HG02938 (cell line): Measurements from ENCODE around the gene CDC20.

ENCODE experiments used
- ATAC-seq: cut with Tn5 transposase; IDR thresholded peaks from one replicate; pipeline ENCODE4 v1.9.1; 2021; ENCODE audit warnings: mild to moderate bottlenecking, moderate library complexity; ENCODE audit not compliant: unreplicated experiment

Gene CDC20

DNA sequence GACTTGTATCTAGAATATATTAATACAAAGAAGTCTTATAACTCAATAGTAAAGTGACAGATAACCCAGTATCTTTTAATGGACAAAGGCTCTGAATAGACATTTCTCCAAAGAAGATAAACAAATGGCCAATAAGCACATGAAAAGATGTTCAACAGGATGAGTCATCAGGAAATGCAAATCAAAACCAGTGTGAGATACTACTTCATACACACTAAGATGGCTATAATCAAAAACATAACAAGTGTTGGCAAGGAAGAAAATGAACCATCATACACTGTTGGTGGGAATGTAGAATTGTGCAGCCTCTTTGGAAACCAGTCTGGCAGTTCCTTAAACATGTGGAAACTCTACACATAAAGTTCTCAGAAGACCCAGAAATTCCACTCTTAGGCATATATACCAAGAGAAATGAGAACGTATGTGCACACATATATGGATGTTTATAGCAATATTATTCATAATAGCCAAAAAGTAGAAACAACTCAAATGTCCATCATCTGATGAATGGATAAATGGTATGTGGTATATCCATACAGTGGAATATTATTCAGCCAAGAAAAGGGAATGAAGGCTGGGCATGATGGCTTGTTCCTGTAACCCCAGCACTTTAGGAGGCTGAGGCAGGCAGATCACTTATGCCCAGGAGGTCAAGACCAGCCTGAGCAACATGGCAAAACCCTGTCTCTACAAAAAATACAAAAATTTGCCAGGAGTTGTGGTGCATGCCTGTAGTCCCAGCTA lies 31.1 kb upstream of the CDC20 start:
- no peak for ATAC-seq

DNA sequence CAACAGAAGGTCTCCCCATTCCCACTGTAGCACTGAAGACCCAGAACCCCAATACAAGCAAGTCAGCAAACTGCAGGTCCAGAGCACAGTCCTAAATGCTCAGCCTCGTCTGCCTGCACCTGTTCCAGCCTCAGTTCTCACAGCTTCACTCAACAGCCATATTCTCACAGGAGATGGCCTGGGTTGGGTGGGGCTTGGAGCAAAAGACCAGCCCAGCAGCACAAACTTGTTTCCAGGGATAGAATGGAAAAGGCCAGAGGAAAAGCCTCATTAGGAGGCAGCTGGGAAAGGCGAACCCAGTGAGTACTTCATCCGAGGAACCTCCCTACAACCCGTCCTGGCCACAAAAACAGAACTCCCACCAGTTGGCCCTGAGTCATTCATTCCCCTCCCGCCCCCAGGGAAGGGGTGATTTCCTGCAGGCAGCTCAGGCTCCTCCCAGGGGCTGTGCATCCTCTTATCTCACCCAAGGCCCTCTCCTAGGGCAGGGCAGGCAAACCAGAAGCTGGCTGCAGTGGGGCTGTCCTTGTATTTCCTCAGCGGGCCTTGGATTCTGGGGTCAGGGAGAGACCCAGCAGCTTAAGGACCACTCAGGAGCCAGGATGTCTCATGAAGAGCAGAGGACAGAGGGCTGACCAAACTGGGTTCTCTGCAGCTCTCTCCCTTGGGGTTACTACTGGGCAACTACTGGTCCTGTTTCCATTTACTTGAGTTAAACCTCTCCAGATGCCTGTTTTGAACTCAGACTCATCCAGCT lies 28.6 kb upstream of the CDC20 start:
- ATAC-seq: no peak

DNA sequence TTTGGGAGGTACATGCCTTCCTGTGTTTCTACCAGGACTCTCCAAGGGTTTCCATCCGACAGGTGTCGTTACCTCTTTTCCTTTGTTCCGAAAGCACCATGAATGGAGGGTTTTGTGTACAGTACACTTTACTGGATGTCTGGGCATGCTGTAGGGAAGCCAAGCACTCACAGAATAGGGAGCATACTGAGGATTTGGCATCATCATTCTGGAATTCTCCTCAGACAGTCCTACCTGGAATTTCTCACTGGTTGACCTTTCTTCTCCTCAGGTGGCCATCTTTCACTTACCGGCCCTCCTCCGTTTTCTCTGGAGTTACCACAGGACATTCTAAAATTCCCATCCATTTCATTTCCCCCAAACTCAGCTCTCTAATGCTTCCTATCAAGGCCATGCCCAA lies 27.1 kb upstream of the CDC20 start:
- no peak for ATAC-seq

DNA sequence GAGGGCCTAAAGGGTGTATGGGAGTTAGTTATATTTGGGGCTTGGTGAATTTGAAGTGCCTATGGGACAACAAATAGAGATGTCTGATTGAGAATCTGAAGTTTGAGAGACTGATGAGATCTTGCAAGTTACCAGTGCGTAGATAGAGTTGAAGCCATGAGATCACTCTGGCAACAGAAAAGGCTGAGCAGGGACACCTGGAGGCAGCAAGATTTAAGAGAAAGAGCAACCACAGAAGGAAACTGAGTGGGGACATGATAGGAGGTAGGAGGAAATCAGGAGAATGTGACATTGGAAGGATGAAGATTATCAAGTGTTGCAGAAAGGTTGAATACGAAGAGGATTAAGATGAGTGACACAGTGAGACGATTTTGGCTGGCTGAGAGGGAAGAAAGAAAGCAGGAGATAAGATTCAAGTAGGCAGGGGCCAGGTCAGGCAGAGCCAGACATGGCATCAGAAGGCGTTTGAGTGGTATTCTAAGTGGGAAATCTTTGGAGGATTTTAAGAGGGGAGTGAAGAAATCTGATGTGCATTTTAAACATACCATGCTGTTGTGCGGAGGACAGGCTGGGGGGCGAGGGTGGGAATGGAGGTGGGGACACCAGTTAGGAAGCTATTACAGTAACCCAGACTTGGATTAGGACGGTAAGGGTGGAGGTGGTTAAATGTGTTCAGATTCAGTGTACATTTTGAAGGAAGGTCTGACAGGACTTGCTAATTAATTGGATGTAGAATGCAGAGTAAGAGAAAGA lies 24.2 kb upstream of the CDC20 start:
- ATAC-seq: no peak

DNA sequence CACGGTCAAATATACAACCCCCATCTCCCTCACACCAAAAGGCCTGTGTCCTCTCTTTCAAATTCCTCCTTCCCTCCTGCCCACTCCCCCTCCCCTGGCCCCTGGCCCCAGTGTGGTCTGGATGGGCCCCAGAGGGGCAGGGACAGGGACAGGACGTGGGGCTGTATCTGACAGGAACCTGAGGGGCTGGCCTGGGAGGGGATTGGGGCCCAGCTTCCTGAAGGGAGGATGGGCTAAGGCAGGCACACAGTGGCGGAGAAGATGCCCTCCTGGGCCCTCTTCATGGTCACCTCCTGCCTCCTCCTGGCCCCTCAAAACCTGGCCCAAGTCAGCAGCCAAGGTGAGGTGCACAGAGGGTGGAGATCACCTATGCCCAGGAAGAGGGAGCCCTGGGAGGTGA lies 21.2 kb upstream of the CDC20 start, which contains the start of gene MPL:
Gene MPL, plus strand, starts transcription at position 231 of the 400 bp plus-strand sequence. Its CDS starts 31 bp downstream, at position 262.
- ATAC-seq: no peak

DNA sequence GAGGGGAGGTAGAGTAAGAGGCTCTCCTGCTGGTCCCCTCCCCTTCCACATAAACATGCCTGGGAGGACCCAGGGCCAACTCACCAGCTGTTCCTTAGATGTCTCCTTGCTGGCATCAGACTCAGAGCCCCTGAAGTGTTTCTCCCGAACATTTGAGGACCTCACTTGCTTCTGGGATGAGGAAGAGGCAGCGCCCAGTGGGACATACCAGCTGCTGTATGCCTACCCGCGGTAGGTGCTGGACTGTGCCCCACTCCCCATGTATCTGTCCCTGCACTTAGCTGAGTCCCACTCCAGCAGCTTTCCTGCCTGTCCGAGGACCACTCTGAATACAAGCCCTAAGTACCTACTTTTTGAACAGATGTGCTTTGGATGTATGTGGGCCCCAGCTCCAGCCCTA lies 20.8 kb upstream of the CDC20 start:
- ATAC-seq: no peak

DNA sequence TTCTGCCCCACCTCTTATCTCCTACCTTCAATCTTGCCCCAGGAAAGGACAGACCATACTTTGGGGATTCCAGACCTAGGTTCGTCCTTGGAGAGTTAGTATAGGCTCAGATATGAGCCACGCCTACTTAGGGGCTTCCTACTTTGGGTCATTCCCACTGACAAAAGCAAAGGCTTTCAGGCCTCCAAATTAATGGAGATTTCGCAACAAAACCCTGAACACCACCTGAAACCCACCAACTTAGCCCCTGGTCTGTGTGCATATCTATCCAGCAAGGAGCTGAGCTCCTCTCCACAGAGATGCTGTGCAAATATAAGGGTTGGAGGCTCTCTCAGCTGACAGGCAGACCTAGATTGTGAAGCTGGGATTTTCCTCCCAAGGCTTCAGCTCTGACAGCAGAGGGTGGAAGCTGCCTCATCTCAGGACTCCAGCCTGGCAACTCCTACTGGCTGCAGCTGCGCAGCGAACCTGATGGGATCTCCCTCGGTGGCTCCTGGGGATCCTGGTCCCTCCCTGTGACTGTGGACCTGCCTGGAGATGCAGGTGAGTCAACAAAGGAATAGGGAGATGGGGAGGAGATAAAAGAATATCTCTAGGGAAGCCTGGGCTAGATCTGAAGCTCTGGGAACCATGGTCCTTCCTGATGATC lies 19.1 kb upstream of the CDC20 start:
- ATAC-seq: no peak

DNA sequence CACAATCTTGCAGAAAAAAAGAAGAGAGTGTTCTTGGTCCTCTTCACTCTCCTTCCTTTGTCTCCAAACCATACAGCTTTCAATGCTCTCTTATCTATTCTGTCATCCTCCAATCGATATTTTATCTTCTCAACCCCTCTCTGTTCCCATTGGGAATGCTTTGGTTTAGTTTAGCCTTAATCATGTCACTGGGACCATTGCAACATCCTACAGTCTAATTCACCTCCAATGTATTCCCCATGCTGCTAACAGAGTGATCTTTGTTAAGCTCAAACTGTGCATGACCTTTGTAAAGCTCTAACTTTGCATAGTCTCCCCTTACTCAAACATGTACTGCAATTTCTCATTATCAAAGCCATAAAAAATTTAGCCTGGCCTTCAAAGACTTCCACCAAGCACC lies 18.2 kb upstream of the CDC20 start:
- ATAC-seq: no peak

DNA sequence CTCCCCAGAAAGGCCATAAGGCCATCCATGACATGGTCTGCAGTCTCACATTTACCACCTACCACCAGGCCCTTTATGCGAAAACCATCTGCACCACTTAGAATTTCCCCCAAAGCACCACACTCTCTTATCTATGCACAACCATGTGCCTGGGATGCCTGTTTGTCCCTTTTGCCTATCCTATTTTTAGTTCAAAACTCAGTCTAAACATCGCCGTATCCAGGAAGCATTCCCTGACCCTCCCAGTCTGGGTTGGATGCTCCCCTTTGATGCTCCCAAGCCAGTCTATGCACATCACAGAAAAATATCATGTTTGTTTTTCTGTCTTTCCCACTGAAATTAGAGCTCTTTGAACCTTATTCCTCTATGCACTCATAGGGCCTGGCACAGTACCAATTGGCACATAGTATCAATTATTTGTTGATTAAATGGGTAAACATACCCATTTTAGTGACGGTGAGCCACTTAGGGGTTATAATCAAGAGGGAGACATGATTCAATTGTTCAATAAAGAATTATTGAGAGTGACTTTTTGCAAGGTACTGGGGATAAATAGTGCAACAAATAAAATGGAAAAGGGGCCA lies 14.4 kb upstream of the CDC20 start:
- no peak for ATAC-seq

DNA sequence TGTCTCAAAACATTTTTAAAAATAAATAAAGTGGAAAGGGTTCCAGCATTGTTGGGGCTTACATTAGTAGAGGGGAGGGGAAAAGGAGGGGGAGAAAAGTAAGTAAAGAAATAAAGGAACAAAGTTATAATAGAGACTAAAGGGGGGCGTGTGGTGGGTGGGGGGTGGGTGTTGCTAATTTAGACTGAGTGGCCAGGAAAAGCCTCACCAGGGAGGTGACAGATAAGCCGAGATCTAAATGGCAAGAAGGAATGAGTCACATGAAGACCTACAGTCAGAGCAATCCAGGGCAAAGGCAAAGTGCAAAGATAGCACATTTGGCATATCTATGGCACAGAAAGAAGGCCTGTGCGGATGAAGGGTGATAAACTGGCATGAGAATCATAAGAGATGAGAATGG lies 13.7 kb upstream of the CDC20 start:
- ATAC-seq: no peak

DNA sequence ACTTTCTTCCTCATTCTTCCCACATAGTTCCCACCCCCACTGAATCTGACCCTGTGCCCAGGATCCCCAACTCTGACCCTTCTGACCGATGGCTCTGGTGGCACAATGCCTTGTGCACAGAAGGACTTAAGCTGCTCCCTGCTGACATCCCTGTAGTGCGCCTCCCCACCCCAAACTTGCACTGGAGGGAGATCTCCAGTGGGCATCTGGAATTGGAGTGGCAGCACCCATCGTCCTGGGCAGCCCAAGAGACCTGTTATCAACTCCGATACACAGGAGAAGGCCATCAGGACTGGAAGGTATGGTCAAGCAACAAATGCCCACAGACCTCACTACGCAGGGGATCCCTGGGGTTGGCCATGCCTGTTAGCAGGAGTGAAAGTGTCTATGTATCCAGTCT lies 12.1 kb upstream of the CDC20 start:
- no peak for ATAC-seq

DNA sequence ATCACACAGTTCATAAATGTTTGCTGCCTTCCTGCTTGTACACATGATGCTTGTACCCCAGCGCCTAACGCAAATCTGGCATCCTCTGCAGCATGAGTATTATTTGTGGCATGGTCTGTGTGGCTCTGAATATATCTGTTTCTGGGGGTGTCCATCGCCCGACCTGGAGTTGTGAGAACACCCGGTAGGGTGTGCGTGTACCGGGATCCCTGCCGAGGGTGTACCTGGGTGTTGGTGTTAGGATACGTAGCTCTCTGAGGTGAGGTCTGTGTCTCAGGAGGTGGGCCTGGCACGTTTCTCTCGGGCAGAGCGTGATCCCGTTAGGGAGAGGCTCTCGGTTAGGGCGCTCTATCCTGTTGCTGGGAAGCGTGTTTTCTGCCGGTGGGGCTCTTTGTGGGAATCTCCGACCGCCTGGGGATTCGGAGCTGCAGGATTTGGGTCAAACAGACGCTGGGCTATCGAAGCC lies 10.4 kb upstream of the CDC20 start:
- no peak for ATAC-seq

DNA sequence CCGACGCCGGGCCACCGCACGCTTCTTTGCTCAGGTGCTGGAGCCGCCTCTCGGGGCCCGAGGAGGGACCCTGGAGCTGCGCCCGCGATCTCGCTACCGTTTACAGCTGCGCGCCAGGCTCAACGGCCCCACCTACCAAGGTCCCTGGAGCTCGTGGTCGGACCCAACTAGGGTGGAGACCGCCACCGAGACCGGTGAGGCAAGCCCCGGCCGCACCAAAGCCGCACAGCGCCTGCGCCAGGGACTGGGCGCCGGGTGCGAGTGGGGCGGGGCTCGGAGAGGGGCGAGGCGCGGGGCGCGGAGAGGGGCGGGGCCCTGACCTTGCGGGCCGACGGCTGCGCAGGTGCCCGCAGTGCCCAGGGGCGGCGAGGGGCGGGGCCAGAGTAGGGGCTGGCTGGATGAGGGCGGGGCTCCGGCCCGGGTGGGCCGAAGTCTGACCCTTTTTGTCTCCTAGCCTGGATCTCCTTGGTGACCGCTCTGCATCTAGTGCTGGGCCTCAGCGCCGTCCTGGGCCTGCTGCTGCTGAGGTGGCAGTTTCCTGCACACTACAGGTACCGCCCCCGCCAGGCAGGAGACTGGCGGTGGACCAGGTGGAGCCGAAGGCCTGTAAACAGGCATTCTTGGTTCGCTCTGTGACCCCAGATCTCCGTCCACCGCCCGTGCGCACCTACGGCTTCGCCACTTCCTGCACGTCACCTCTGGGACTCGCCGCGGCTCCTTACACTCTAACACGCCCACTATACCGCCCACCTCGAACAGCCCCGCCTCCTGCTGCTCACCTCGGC lies 9.8 kb upstream of the CDC20 start:
- ATAC-seq: no peak

DNA sequence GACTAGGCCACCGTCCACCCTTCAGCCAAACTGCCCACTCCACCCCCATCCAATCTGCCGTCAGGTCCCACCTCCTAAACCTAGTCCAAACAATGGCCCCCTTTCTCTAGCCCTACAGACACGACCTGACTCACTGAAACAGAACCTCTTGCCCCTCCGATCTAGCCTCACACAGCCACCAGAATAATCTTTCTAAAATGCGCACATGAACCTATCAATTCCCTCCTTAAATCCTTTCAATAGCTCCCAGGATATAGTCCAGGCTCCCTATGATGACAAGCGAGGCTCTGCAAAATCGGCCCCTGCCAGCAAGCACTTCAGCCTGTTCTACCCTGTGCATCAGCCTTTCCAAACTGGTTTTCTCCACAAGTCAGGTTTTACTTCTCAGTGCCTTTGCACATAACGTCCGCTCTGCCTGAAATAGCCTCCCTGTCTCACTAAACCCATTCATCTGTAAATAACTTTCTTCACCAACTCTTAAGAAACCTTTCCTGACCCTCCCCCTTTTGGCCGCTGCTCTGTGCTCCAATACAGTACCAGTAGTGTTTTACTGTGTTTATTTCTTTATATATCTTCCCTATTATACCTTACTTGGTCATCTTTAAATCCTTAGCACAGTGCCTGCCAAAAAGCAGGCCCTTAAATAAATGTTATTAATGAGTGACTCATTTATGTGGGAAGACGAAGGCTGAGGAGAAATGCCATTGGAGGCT lies 9.0 kb upstream of the CDC20 start:
- no peak for ATAC-seq

DNA sequence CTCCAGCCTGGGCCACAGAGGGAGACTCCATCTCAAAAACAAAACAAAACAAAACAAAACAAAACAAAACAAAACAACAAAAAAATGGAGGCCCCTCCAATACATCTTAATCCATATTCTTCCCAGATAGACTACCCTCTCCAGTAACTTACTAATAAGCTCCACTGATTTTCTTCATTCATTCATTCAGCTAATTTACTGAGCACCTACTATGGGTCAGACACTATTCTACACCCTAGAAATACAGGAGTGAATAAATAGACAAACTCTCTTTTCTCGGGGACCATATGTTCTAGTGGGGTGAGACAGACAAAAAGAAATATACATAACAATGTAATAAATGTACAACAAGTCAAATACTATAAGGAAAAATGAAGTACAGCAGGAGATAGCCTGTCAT lies 7.8 kb upstream of the CDC20 start:
- ATAC-seq: no peak

DNA sequence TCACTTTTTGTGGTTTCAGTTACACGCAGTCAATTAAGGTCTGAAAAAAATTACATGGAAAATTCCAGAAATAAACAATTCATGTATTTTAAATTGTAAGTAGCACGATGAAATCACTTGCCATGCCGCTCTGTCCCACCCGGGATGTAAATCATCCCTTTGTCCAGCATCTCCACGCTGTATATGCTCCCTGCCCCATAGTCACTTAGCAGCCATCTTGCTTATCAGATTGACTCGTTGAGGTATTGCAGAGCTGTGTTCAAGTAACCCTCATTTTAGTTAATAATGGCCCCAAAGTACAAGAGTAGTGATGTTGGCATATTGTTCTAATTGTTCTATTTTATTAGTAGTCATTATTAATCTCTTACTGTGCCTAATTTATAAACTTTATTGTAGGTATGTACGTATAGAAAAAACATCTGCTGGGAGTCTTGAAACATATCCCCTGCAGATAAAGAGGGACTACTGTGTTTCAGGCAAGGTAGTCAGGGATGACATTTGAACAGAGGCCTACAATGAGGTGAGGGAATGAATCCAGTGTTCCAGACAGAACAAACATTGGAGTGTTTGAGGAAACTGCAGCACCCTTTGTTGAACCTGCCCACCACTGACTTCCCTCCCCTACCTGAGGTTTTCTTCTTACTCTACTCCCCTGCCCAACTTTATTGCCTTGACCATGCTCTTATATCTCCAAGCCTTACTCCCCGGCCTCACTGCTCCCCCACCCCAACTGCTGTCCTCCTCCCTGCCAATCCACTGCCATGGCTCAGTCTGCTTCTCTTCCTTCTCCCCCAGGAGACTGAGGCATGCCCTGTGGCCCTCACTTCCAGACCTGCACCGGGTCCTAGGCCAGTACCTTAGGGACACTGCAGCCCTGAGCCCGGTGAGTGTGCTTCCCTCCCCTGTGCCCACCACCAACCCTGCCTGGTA lies 7.1 kb upstream of the CDC20 start:
- no peak for ATAC-seq

DNA sequence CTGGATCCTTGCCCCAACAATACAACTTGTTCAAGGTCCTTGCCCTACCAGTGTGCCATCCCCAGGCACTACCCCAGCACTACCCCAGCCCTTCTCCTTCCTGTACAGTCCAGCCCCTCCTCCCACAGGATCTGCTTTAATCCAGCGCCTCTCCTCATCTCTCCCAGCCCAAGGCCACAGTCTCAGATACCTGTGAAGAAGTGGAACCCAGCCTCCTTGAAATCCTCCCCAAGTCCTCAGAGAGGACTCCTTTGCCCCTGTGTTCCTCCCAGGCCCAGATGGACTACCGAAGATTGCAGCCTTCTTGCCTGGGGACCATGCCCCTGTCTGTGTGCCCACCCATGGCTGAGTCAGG lies 6.5 kb upstream of the CDC20 start:
- ATAC-seq: no peak

DNA sequence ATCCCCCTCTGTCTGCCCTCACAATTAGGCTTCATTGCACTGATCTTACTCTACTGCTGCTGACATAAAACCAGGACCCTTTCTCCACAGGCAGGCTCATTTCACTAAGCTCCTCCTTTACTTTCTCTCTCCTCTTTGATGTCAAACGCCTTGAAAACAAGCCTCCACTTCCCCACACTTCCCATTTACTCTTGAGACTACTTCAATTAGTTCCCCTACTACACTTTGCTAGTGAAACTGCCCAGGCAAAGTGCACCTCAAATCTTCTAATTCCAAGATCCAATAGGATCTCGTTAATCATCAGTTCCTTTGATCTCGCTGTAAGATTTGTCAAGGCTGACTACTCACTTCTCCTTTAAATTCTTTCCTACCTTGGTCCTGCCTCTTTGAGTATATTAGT lies 5.9 kb upstream of the CDC20 start:
- no peak for ATAC-seq
